Endothelial cell (in vitro differentiated cells): ENCODE results near the gene SH3BGR. TPM values are rescaled to one million over a fixed set of nuclear protein-coding genes. Genes with fewer than 3 reads are reported as not detected.

ENCODE experiments used
- DNase-seq: peaks from one replicate; pipeline ENCODE4 v3.0.0; 2021; ENCODE audit warnings: low spot score
- H3K27ac Mint-ChIP-seq: one replicate; pipeline ENCODE4 v1.8.0; 2021; ENCODE audit warnings: mixed read lengths, inconsistent platforms; ENCODE audit not compliant: unreplicated experiment
- H3K27me3 Mint-ChIP-seq: one replicate; pipeline ENCODE4 v1.8.0; 2021; ENCODE audit warnings: mild to moderate bottlenecking, moderate library complexity, mixed read lengths, inconsistent platforms; ENCODE audit not compliant: unreplicated experiment
- H3K36me3 Mint-ChIP-seq: one replicate; pipeline ENCODE4 v1.8.0; 2021; ENCODE audit warnings: mild to moderate bottlenecking, low read depth, mixed read lengths, inconsistent platforms; ENCODE audit not compliant: unreplicated experiment
- H3K4me1 Mint-ChIP-seq: one replicate; pipeline ENCODE4 v1.8.0; 2021; ENCODE audit warnings: mild to moderate bottlenecking, mixed read lengths, inconsistent platforms; ENCODE audit not compliant: unreplicated experiment
- H3K4me3 Mint-ChIP-seq: one replicate; pipeline ENCODE4 v1.8.0; 2021; ENCODE audit warnings: mild to moderate bottlenecking, mixed read lengths, inconsistent platforms; ENCODE audit not compliant: unreplicated experiment
- H3K9me3 Mint-ChIP-seq: one replicate; pipeline ENCODE4 v1.8.0; 2021; ENCODE audit warnings: mixed read lengths, inconsistent platforms; ENCODE audit not compliant: unreplicated experiment
- CTCF ChIP-seq: fragments of 200-600 bp; sonication (generic); IDR thresholded peaks from one replicate; pipeline ENCODE4 v1.5.0; 2021; ENCODE audit warnings: antibody characterized with exemption; ENCODE audit not compliant: unreplicated experiment
- total RNA-seq: library from RNA; stranded (reverse); fragmentation: NEBNext Ultra II Directional; extraction: Animal tissue kit (Norgen Biotek cat#: 25700); gene quantifications from one replicate; pipeline ENCODE4 v1.2.1, GENCODE V29; 2021; ENCODE audit not compliant: unreplicated experiment

SH3BGR gene
- total RNA-seq, 1 donor from 2014 or later: 3.4 TPM

DNA sequence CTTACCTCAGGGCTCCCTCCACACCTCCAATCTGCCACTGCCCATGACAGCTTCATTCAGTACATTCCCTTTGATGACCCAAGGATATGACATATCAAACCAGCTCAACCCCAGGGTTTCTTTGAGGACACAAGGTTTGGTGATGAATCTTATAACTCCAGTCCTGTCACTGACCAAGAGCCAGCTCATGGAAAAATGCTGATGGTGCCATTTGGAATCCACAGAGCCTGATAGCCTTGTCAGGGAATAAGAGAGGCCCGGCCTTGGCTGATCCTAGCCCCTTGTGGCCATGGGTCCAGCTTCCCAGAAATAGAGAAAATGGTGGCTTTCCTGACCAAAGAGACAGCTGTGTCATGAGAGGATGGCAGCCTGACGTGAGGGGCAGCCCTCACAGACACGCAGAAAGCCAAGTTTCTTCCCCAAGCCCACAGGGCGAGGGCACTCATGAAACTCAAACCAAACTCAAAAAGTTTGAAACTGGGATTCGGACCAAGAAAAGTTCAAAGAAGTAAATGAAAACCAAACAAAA, 75.4 kb downstream of the SH3BGR start:
- DNase-seq: no peak
- H3K36me3 Mint-ChIP-seq: no peaks in the 10 kb centered on the region
- no peaks in the 10 kb centered on the region for H3K9me3 Mint-ChIP-seq
- H3K27ac Mint-ChIP-seq: peak overlapping the region; percentile 32
- no peak overlapping the region for H3K4me3 Mint-ChIP-seq
- no peak for TF ChIP-seq CTCF
- peaks cover 2% of the 10 kb centered on the region for H3K27me3 Mint-ChIP-seq
- peaks cover 32% of the 10 kb centered on the region for H3K4me1 Mint-ChIP-seq

- H3K4me3 Mint-ChIP-seq: no peak overlapping the region
- peaks cover 2% of the 10 kb centered on the region for H3K27me3 Mint-ChIP-seq
- no peaks in the 10 kb centered on the region for H3K36me3 Mint-ChIP-seq
- no peak for DNase-seq
- H3K9me3 Mint-ChIP-seq: no peaks in the 10 kb centered on the region
- peaks cover 32% of the 10 kb centered on the region for H3K4me1 Mint-ChIP-seq
- no peak for TF ChIP-seq CTCF
- peak overlapping the region; percentile 49 for H3K27ac Mint-ChIP-seq
Measured at GRCh38 chr21:39527664-39528381, 76.1 kb downstream of the SH3BGR start.

DNA sequence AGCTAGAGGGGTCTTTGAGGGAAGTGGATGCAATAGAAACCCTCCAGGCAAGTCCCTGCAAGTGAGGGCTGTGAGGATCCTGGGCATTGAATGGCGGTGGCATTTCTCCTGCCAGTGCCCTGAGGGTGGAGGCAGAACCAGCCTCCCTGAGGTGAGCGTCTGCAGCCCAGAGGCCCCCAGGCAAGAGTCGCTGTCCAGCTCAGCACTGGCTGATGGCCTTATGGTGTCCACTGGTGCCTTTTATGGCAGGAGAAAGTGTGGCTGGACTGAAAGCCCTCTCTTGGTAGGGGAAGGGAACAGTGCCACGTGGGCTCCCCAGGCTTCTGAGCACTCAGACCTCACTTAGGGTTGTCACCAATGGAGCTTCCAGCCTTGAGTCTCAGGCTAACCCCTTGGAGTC, 77.3 kb downstream of the SH3BGR start:
- Mint-ChIP-seq H3K27ac (no peak overlapping the region), H3K27me3 (peaks cover 2% of the 10 kb centered on the region), H3K4me1 (peaks cover 34% of the 10 kb centered on the region), H3K4me3 (no peak overlapping the region), H3K9me3 (no peaks in the 10 kb centered on the region), H3K36me3 (no peaks in the 10 kb centered on the region)
- peak; percentile 15 for DNase-seq
- TF ChIP-seq CTCF: no peak

DNA sequence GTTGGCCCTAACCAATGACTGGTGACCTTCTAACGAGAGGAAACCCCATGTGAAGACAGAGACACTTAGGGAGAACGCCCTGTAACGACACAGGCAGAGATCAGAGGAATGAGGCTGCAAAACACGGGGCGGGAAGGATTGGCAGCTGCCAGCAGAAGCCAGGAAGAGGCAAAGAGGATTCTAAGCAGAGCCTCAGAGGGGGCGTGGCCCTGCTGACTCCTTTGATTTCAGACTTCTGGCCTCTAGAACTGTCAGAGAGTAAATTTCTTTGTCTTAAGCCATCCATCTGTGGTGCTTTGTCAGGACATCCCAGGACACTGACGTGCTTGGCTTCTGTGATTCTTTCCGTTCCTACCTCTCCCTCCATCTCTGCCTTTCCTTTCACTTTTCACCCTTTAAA, 79.3 kb downstream of the SH3BGR start:
- Mint-ChIP-seq H3K4me3 (no peak overlapping the region), H3K36me3 (no peaks in the 10 kb centered on the region), H3K9me3 (no peaks in the 10 kb centered on the region), H3K27ac (no peak overlapping the region), H3K4me1 (peaks cover 27% of the 10 kb centered on the region), H3K27me3 (peaks cover 2% of the 10 kb centered on the region)
- TF ChIP-seq CTCF: no peak
- DNase-seq: no peak

- Mint-ChIP-seq H3K27ac (no peak overlapping the region), H3K27me3 (peaks cover 2% of the 10 kb centered on the region), H3K9me3 (no peaks in the 10 kb centered on the region), H3K36me3 (no peaks in the 10 kb centered on the region), H3K4me3 (no peak overlapping the region), H3K4me1 (peaks cover 27% of the 10 kb centered on the region)
- DNase-seq: no peak
- no peak for TF ChIP-seq CTCF
Measured at GRCh38 chr21:39531840-39532239, 80.1 kb downstream of the SH3BGR start.
